Measurements from ENCODE around the gene UCHL1.
"Not testable (repeated sequence)": the region's sequence is repeated elsewhere in the genome, so short reads cannot be mapped to it uniquely, and the experiment has no call there.

Gene UCHL1

GRCh38 chr4:41308398-41308797 lies 51.7 kb downstream of the UCHL1 start:
- TF ChIP-seq CTCF (IDR thresholded peaks at IDR 0.05; ENCODE audit: low read depth, low read length) = no peak
- H3K4me3 ChIP-seq (ENCODE audit: low read depth, low read length) = no peak overlapping the region
- no peaks in the 10 kb centered on the region for H3K9me3 ChIP-seq
- H3K27me3 ChIP-seq = no peaks in the 10 kb centered on the region
- peaks cover 10% of the 10 kb centered on the region for H3K4me1 ChIP-seq
- DNase-seq = no peak
- H3K36me3 ChIP-seq = no peaks in the 10 kb centered on the region

GRCh38 chr4:41315426-41315825 lies 58.7 kb downstream of the UCHL1 start:
- H3K9me3 ChIP-seq; H3K4me3 ChIP-seq (ENCODE audit: low read depth, low read length); DNase-seq; H3K27me3 ChIP-seq; H3K36me3 ChIP-seq: not testable (repeated sequence)
- peaks cover 13% of the 10 kb centered on the region for H3K4me1 ChIP-seq

GRCh38 chr4:41315862-41316261 lies 59.1 kb downstream of the UCHL1 start:
- no peaks in the 10 kb centered on the region for H3K36me3 ChIP-seq

More at GRCh38 chr4:41315862-41316261, 59.1 kb downstream of the UCHL1 start:
- H3K4me3 ChIP-seq (ENCODE audit: low read depth, low read length) = no peak overlapping the region
- TF ChIP-seq CTCF (IDR thresholded peaks at IDR 0.05; ENCODE audit: low read depth, low read length) = no peak
- H3K27me3 ChIP-seq = no peaks in the 10 kb centered on the region
- H3K9me3 ChIP-seq = no peaks in the 10 kb centered on the region
- peaks cover 13% of the 10 kb centered on the region for H3K4me1 ChIP-seq
- no peak for DNase-seq
